ENCODE measurements around the gene KAT6B.

DNA sequence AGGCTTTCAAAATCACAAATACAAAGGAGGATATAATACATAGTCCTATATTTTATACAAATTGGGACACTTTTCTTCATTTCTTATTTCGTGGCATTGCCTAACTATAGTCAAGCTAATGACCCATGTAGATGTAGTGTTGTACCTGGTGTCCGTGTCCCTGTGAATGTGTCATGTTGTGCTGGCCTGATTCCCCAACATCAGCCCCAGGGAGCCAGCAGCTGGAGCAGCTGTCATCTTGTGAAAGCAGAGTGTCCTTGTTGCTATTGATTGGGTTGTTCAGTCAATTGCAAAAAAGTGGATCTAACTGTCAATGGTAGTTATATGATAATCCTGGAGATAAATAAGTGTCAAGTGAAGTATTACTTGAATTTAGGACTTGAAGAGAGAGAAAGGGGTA lies 86.3 kb downstream of the KAT6B start:
- TF ChIP-seq, protein P1, sequence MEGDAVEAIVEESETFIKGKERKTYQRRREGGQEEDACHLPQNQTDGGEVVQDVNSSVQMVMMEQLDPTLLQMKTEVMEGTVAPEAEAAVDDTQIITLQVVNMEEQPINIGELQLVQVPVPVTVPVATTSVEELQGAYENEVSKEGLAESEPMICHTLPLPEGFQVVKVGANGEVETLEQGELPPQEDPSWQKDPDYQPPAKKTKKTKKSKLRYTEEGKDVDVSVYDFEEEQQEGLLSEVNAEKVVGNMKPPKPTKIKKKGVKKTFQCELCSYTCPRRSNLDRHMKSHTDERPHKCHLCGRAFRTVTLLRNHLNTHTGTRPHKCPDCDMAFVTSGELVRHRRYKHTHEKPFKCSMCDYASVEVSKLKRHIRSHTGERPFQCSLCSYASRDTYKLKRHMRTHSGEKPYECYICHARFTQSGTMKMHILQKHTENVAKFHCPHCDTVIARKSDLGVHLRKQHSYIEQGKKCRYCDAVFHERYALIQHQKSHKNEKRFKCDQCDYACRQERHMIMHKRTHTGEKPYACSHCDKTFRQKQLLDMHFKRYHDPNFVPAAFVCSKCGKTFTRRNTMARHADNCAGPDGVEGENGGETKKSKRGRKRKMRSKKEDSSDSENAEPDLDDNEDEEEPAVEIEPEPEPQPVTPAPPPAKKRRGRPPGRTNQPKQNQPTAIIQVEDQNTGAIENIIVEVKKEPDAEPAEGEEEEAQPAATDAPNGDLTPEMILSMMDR (IDR thresholded peaks at IDR 0.05; ENCODE audit: control extremely low read depth in 1 of 3, insufficient read depth in 1 of 3, low read depth in 1 of 3, low read length in 3 of 3), result no peak
- TF ChIP-seq CEBPB (IDR thresholded peaks at IDR 0.05; ENCODE audit: low read depth, low read length) (no peak), TBP (IDR thresholded peaks at IDR 0.05; ENCODE audit: low read depth, low read length) (no peak), GABPA (IDR thresholded peaks at IDR 0.05; ENCODE audit: borderline replicate concordance, insufficient read depth, low read length) (no peak)
- TF ChIP-seq, protein P2, sequence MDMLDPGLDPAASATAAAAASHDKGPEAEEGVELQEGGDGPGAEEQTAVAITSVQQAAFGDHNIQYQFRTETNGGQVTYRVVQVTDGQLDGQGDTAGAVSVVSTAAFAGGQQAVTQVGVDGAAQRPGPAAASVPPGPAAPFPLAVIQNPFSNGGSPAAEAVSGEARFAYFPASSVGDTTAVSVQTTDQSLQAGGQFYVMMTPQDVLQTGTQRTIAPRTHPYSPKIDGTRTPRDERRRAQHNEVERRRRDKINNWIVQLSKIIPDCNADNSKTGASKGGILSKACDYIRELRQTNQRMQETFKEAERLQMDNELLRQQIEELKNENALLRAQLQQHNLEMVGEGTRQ (IDR thresholded peaks at IDR 0.05; ENCODE audit: low read length), result no peak

All from H1 (cell line).